SK-N-SH (cell line): Measurements from ENCODE around the gene TTC32. TPM values are rescaled to one million over a fixed set of nuclear protein-coding genes. Genes with fewer than 3 reads are reported as not detected.
"Not testable (repeated sequence)": the region's sequence is repeated elsewhere in the genome, so short reads cannot be mapped to it uniquely, and the experiment has no call there.

ENCODE experiments used
- CTCF ChIA-PET: fragments of 300-600, 350-600 bp; formaldehyde crosslinking; extraction: SDS; loops from one replicate; lab custom pipeline; 2021; lab: Yijun Ruan, JAX
- POLR2A ChIA-PET: fragments of 350-600 bp; sonication (Branson Sonifier 250); formaldehyde crosslinking; extraction: SDS; loops from one replicate; lab custom pipeline; 2020; ENCODE audit warnings: antibody characterized with exemption, inconsistent platforms; lab: Yijun Ruan, JAX
- DNase-seq: peaks from one replicate; pipeline ENCODE4 v3.0.0; 2012
- H2AFZ ChIP-seq: fragments of 200-600 bp; sonication (generic); 2 replicates; pipeline ENCODE4 v1.8.1; 2016; ENCODE audit warnings: antibody characterized with exemption, mild to moderate bottlenecking, low read depth
- H3F3A ChIP-seq: fragments of 200-600 bp; sonication (generic); replicated peaks from 2 replicates; pipeline ENCODE3; 2016; ENCODE audit warnings: antibody characterized with exemption, mild to moderate bottlenecking; ENCODE audit not compliant: insufficient read depth
- H3K27ac ChIP-seq, 2 experiments: fragments of 200-500 bp in 1 of 2; fragments of 200-600 bp in 1 of 2; sonication (Bioruptor generic) in 1 of 2; sonication (generic), shearing (Covaris generic) in 1 of 2; 2 replicates each; pipeline versions ENCODE4 v1.5.1 to v1.6.1; 2014 to 2016; ENCODE audit warnings: low read depth in 2 of 2, inconsistent platforms in 1 of 2, low read length in 1 of 2, mild to moderate bottlenecking in 1 of 2, mixed read lengths in 1 of 2
- H3K27me3 ChIP-seq: fragments of 200-600 bp; sonication (generic), shearing (Covaris generic); 2 replicates; pipeline ENCODE4 v1.6.1; 2016; ENCODE audit warnings: mixed run types; ENCODE audit not compliant: insufficient read depth
- H3K36me3 ChIP-seq, 2 experiments: fragments of 200-500 bp in 1 of 2; fragments of 200-600 bp in 1 of 2; sonication (Bioruptor generic) in 1 of 2; sonication (generic) in 1 of 2; replicated peaks in 1 of 2; 2 replicates each; pipeline versions ENCODE3 to v1.5.1; 2014 to 2016; ENCODE audit warnings: low read length in 1 of 2, mild to moderate bottlenecking in 1 of 2; ENCODE audit not compliant: insufficient read depth in 2 of 2, control insufficient read depth in 1 of 2
- H3K4me1 ChIP-seq, 2 experiments: fragments of 200-500 bp in 1 of 2; fragments of 200-600 bp in 1 of 2; sonication (Bioruptor generic) in 1 of 2; sonication (generic), shearing (Covaris generic) in 1 of 2; 2 replicates each; pipeline versions ENCODE4 v1.5.1 to v1.6.1; 2014 to 2016; ENCODE audit warnings: low read depth in 1 of 2, low read length in 1 of 2, mixed run types in 1 of 2; ENCODE audit not compliant: insufficient read depth in 2 of 2, control insufficient read depth in 1 of 2
- H3K4me2 ChIP-seq: fragments of 200-600 bp; sonication (generic), shearing (Covaris generic); 2 replicates; pipeline ENCODE4 v1.6.1; 2017; ENCODE audit warnings: mixed run types
- H3K4me3 ChIP-seq, 2 experiments: fragments of 200-500 bp in 1 of 2; fragments of 200-600 bp in 1 of 2; sonication (Bioruptor generic) in 1 of 2; sonication (generic), shearing (Covaris generic) in 1 of 2; 2 replicates each; pipeline versions ENCODE4 v1.5.1 to v1.8.1; 2014 to 2016; ENCODE audit warnings: low read depth in 2 of 2, inconsistent platforms in 1 of 2, low read length in 1 of 2, mild to moderate bottlenecking in 1 of 2, mixed read lengths in 1 of 2, moderate library complexity in 1 of 2
- H3K79me2 ChIP-seq: fragments of 200-600 bp; sonication (generic); 2 replicates; pipeline ENCODE4 v1.8.1; 2017; ENCODE audit warnings: mild to moderate bottlenecking; ENCODE audit not compliant: insufficient read depth
- H3K9ac ChIP-seq: fragments of 200-600 bp; sonication (generic); 2 replicates; pipeline ENCODE4 v1.6.1; 2017; ENCODE audit warnings: mixed run types
- H3K9me2 ChIP-seq: fragments of 200-600 bp; sonication (generic); 2 replicates; pipeline ENCODE4 v1.6.1; 2017; ENCODE audit warnings: mixed run types
- H3K9me3 ChIP-seq: fragments of 200-600 bp; sonication (generic); 2 replicates; pipeline ENCODE4 v1.6.1; 2017; ENCODE audit warnings: mixed run types, mild to moderate bottlenecking, moderate library complexity
- H4K20me1 ChIP-seq: fragments of 200-600 bp; sonication (generic); 2 replicates; pipeline ENCODE4 v1.6.1; 2017; ENCODE audit warnings: mild to moderate bottlenecking, mixed run types; ENCODE audit not compliant: insufficient read depth
- EP300 ChIP-seq, 2 experiments: IDR thresholded peaks; 2 replicates each; pipeline versions ENCODE4 v1.4.0 to v1.6.1; 2012; ENCODE audit warnings: borderline replicate concordance in 1 of 2, low read depth in 1 of 2, low read length in 1 of 2
- FOXJ3 ChIP-seq: sonication (generic); formaldehyde crosslinking; IDR thresholded peaks from 2 replicates; pipeline ENCODE4 v1.5.1; 2020; ENCODE audit warnings: mild to moderate bottlenecking, missing genetic modification reagents
- GATA2 ChIP-seq: sonication (generic); formaldehyde crosslinking; IDR thresholded peaks from 2 replicates; pipeline ENCODE4 v1.5.0; 2020; ENCODE audit warnings: mild to moderate bottlenecking, missing genetic modification reagents
- RAD21 ChIP-seq: IDR thresholded peaks from 2 replicates; pipeline ENCODE4 v1.6.1; 2012; ENCODE audit warnings: mild to moderate bottlenecking, low read length
- TEAD4 ChIP-seq: IDR thresholded peaks from 2 replicates; pipeline ENCODE4 v1.4.0; 2012; ENCODE audit warnings: mild to moderate bottlenecking, borderline replicate concordance; ENCODE audit not compliant: insufficient read depth
- WGBS: methylation state at CpG from one replicate; pipeline ENCODE4 v1.1.6; 2017; ENCODE audit warnings: low lambda C conversion rate; 5-methylcytosine and 5-hydroxymethylcytosine counted together
- polyA plus RNA-seq, 3 experiments: library from polyadenylated mRNA; depleted of rRNA; stranded (reverse); fragments of >200 nt; gene quantifications; 2 replicates each; pipeline ENCODE4 v1.2.3, GENCODE V29; 2012
- TF ChIP-seq, protein P1 (sequence below): fragments of 150-350 bp; IDR thresholded peaks from 2 replicates; pipeline ENCODE4 v1.6.1; 2017; ENCODE audit warnings: antibody characterized with exemption, low read length, low read depth, borderline replicate concordance

Gene TTC32
- polyA plus RNA-seq, 1 of the 3 experiments (the other 2 are of a cell fraction), result 9.1 TPM

- CTCF ChIA-PET, result not testable (repeated sequence)
- H3K27ac ChIP-seq, result peak overlapping the region in 1 of 2 experiments; percentile 43; a peak in 1 of 4 replicates
- WGBS, result 77% methylated on average over 4 of the region's 4 CpGs
Measured at GRCh38 chr2:19924526-19924925, 22.7 kb upstream of the TTC32 start.

DNA sequence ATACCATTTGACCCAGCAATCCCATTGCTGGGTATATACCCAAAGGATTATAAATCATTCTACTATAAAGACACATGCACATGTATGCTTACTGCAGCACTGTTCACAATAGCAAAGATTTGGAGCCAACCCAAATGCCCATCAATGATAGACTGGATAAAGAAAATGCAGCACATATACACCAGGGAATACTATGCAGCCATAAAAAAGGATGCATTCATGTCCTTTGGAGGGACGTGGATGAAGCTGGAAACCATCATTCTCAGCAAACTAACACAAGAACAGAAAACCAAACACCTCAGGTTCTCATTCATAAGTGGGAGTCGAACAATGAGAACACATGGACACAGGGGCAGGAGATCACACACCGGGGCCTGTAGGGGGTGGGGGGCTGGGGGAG, 20.4 kb upstream of the TTC32 start:
- H3K36me3 ChIP-seq, result peaks cover 6 to 16% of the 10 kb centered on the region in 2 experiments
- H3K27ac ChIP-seq, H4K20me1 ChIP-seq, POLR2A ChIA-PET, H3K4me2 ChIP-seq, H3F3A ChIP-seq, H3K4me1 ChIP-seq, DNase-seq, H3K9me3 ChIP-seq, H3K9ac ChIP-seq, H2AFZ ChIP-seq, H3K27me3 ChIP-seq, H3K4me3 ChIP-seq, H3K9me2 ChIP-seq, H3K79me2 ChIP-seq: not testable (repeated sequence)
- CTCF ChIA-PET, result interaction anchor here (0.8 kb wide), 1 partner anchor 309 kb away, joined by 3 read pairs; no protein-coding TSS in a partner anchor
- 97% methylated on average over 3 of the region's 3 CpGs for WGBS

More at GRCh38 chr2:19924526-19924925, 22.7 kb upstream of the TTC32 start:
- H3K9me2 ChIP-seq, DNase-seq, H3K4me1 ChIP-seq, H3K79me2 ChIP-seq, H3K4me2 ChIP-seq, H3K4me3 ChIP-seq, H3K27me3 ChIP-seq, H3F3A ChIP-seq, H3K9me3 ChIP-seq, H3K9ac ChIP-seq, H2AFZ ChIP-seq, H4K20me1 ChIP-seq: not testable (repeated sequence)
- POLR2A ChIA-PET, result interaction anchor here (0.7 kb wide), 1 partner anchor 12 kb away, joined by 3 read pairs; no protein-coding TSS in a partner anchor
- peaks cover 30 to 36% of the 10 kb centered on the region in 2 experiments for H3K36me3 ChIP-seq
- TF ChIP-seq GATA2 (CRISPR knock-in tag) (peak; percentile 58; the same call in 1 of the 2 replicates), EP300 (IDR thresholded peaks at IDR 0.05; ENCODE audit: borderline replicate concordance in 1 of 2, low read depth in 1 of 2, low read length in 1 of 2) (peak in 1 of 2 experiments; percentile 28; a peak in 1 of 4 replicates)

GRCh38 chr2:19916385-19916950, 14.7 kb upstream of the TTC32 start:
- Histone ChIP-seq H2AFZ (no peak overlapping the region), H3K27ac (no peak overlapping the region), H3K4me2 (no peak overlapping the region), H3K9ac (no peak overlapping the region), H3K9me3 (no peaks in the 10 kb centered on the region), H3K4me1 (no peaks in the 10 kb centered on the region; a peak in 1 of 4 replicates), H4K20me1 (no peaks in the 10 kb centered on the region), H3K36me3 (peaks cover 24 to 34% of the 10 kb centered on the region in 2 experiments), H3K4me3 (no peak overlapping the region), H3K27me3 (no peaks in the 10 kb centered on the region), H3F3A (peaks cover 11% of the 10 kb centered on the region), H3K79me2 (no peaks in the 10 kb centered on the region; the same call in 1 of the 2 replicates), H3K9me2 (no peaks in the 10 kb centered on the region)
- ChIA-PET CTCF (interaction anchor here (1.4 kb wide), 1 partner anchor 99 kb away, joined by 3 read pairs; no protein-coding TSS in a partner anchor), POLR2A (no interaction called here)
- TF ChIP-seq FOXJ3 (no peak), RAD21 (no peak), TEAD4 (no peak)
- TF ChIP-seq, protein P1, sequence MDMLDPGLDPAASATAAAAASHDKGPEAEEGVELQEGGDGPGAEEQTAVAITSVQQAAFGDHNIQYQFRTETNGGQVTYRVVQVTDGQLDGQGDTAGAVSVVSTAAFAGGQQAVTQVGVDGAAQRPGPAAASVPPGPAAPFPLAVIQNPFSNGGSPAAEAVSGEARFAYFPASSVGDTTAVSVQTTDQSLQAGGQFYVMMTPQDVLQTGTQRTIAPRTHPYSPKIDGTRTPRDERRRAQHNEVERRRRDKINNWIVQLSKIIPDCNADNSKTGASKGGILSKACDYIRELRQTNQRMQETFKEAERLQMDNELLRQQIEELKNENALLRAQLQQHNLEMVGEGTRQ, result no peak
- DNase-seq, result no peak
- WGBS, result 93% methylated on average over 5 of the region's 6 CpGs
